Dermis microvascular lymphatic vessel endothelial cell (primary cell): ENCODE results near the gene BATF3. TPM values are rescaled to one million over a fixed set of nuclear protein-coding genes. Genes with fewer than 3 reads are reported as not detected.
A peak's percentile ranks its signal among the peaks of the same experiment; 100 is the strongest.

Source experiments
- DNase-seq, 2 donors: peaks; one replicate each; pipeline versions ENCODE4 v3.0.0 to v3.0.0-alpha.2; 2010; ENCODE audit warnings: low read depth in 2 of 2
- total RNA-seq: library from RNA; depleted of rRNA; stranded (reverse); fragments of >200 nt; gene quantifications from 2 replicates; pipeline ENCODE4 v1.2.1, GENCODE V29; 2014

Gene BATF3
- total RNA-seq, 1 donor from 2014 or later = 0.64 TPM

GRCh38 chr1:212703991-212704564 is 4.4 kb upstream of the BATF3 start:
- no peak for DNase-seq

- DNase-seq = no peak
Measured at GRCh38 chr1:212702672-212703071, 3.0 kb upstream of the BATF3 start.

GRCh38 chr1:212701910-212702309 is 2.3 kb upstream of the BATF3 start:
- DNase-seq = no peak

GRCh38 chr1:212700892-212701819 is 1.5 kb upstream of the BATF3 start:
- DNase-seq = peak in 1 of 2 donors; percentile 60

GRCh38 chr1:212700223-212700891 is 717 bp upstream of the BATF3 start:
- DNase-seq = peak in 1 of 2 donors; percentile 35

- peak in 1 of 2 donors; percentile 36 for DNase-seq
Measured at GRCh38 chr1:212699104-212699624, 476 bp downstream of the BATF3 start.

- no peak for DNase-seq
Measured at GRCh38 chr1:212698467-212699103, 1.1 kb downstream of the BATF3 start.

GRCh38 chr1:212696721-212697331 is 2.8 kb downstream of the BATF3 start:
- no peak for DNase-seq

GRCh38 chr1:212692774-212693644 is 6.6 kb downstream of the BATF3 start:
- no peak for DNase-seq

GRCh38 chr1:212691561-212692071 is 8.0 kb downstream of the BATF3 start:
- DNase-seq = no peak

- DNase-seq = no peak
Measured at GRCh38 chr1:212690816-212691403, 8.7 kb downstream of the BATF3 start.

- DNase-seq = no peak
Measured at GRCh38 chr1:212689758-212690529, 9.7 kb downstream of the BATF3 start.

GRCh38 chr1:212689196-212689725 is 10.4 kb downstream of the BATF3 start:
- no peak for DNase-seq

GRCh38 chr1:212688341-212689047 is 11.1 kb downstream of the BATF3 start:
- no peak for DNase-seq

GRCh38 chr1:212687811-212688210 is 11.8 kb downstream of the BATF3 start:
- no peak for DNase-seq

GRCh38 chr1:212686591-212686990 is 13.0 kb downstream of the BATF3 start:
- no peak for DNase-seq

GRCh38 chr1:212686069-212686468 is 13.6 kb downstream of the BATF3 start:
- no peak for DNase-seq

- no peak for DNase-seq
Measured at GRCh38 chr1:212685429-212685828, 14.2 kb downstream of the BATF3 start.
